Esophagus muscularis mucosa (tissue), 3 donors: ENCODE data around the gene GGT1.
"Not testable (repeated sequence)": the region's sequence is repeated elsewhere in the genome, so short reads cannot be mapped to it uniquely, and the experiment has no call there.

ENCODE experiments used
- POLR2A ChIP-seq: fragments of 450-650 bp; IDR thresholded peaks from one replicate; pipeline ENCODE4 v1.6.1; 2017; ENCODE audit warnings: antibody characterized with exemption, moderate library complexity, mild to moderate bottlenecking, low read depth
- TF ChIP-seq, protein P1 (sequence below), 3 experiments: fragments of 200-600 bp in 2 of 3; fragments of 450-650 bp in 1 of 3; sonication (generic) in 2 of 3; IDR thresholded peaks; one replicate each; pipeline ENCODE4 v1.5.1; 2017 to 2019; ENCODE audit warnings: antibody characterized with exemption in 3 of 3, mild to moderate bottlenecking in 2 of 3, moderate library complexity in 1 of 3

GRCh38 chr22:24646756-24647155, 43.8 kb downstream of the GGT1 start:
- TF ChIP-seq, protein P1, sequence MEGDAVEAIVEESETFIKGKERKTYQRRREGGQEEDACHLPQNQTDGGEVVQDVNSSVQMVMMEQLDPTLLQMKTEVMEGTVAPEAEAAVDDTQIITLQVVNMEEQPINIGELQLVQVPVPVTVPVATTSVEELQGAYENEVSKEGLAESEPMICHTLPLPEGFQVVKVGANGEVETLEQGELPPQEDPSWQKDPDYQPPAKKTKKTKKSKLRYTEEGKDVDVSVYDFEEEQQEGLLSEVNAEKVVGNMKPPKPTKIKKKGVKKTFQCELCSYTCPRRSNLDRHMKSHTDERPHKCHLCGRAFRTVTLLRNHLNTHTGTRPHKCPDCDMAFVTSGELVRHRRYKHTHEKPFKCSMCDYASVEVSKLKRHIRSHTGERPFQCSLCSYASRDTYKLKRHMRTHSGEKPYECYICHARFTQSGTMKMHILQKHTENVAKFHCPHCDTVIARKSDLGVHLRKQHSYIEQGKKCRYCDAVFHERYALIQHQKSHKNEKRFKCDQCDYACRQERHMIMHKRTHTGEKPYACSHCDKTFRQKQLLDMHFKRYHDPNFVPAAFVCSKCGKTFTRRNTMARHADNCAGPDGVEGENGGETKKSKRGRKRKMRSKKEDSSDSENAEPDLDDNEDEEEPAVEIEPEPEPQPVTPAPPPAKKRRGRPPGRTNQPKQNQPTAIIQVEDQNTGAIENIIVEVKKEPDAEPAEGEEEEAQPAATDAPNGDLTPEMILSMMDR (IDR thresholded peaks at IDR 0.05): not testable (repeated sequence)
- TF ChIP-seq POLR2A: not testable (repeated sequence)
